GM13977 (cell line): ENCODE measurements around the gene HILPDA.

Experiments
- DNase-seq: peaks from one replicate; pipeline ENCODE4 v3.0.0; 2012; ENCODE audit warnings: low spot score
- CTCF ChIP-seq: IDR thresholded peaks from 2 replicates; pipeline ENCODE4 v1.5.1; 2012; ENCODE audit warnings: mild to moderate bottlenecking, control low read depth; ENCODE audit not compliant: insufficient read depth; ENCODE audit errors: extremely low read depth, missing control alignments
- in situ Hi-C: fragments of 300-500 bp; cut with MboI; formaldehyde crosslinking; loops from one replicate; pipeline ENCODE4 v1.12.0; 2022; ENCODE audit warnings: low sequenced_read_pairs, low pct_unique_long_range_greater_than_20kb, mixed read lengths, inconsistent platforms; ENCODE audit not compliant: unreplicated experiment

The HILPDA gene

GRCh38 chr7:128455543-128456254 is at the start of gene HILPDA:
HILPDA (plus strand) TSS chr7:128455878; CDS start chr7:128457269, 1,391 bp downstream.
- DNase-seq, result peak; percentile 96
- in situ Hi-C loops, result no loop called here
- no peak for TF ChIP-seq CTCF

- in situ Hi-C loops, result no loop called here
- peak; percentile 48 for DNase-seq
- no peak for TF ChIP-seq CTCF
Observed at GRCh38 chr7:128406314-128407232, 49.1 kb upstream of the HILPDA start.

- in situ Hi-C loops, result no loop called here
- no peak for TF ChIP-seq CTCF
Observed at GRCh38 chr7:128407233-128407589, 48.5 kb upstream of the HILPDA start.

GRCh38 chr7:128407751-128408708 is 47.6 kb upstream of the HILPDA start:
- no peak for DNase-seq
- in situ Hi-C loops, result no loop called here
- no peak for TF ChIP-seq CTCF

More at GRCh38 chr7:128407233-128407589, 48.5 kb upstream of the HILPDA start:
- peak; percentile 26 for DNase-seq

- no peak for TF ChIP-seq CTCF
- peak; percentile 34 for DNase-seq
- in situ Hi-C loops, result no loop called here
Observed at GRCh38 chr7:128408709-128409595, 46.7 kb upstream of the HILPDA start.
